ENCODE results near the gene USPL1.
A peak's percentile ranks its signal among the peaks of the same experiment; 100 is the strongest.
"Not testable (repeated sequence)": the region's sequence is repeated elsewhere in the genome, so short reads cannot be mapped to it uniquely, and the experiment has no call there.

Gene USPL1

DNA sequence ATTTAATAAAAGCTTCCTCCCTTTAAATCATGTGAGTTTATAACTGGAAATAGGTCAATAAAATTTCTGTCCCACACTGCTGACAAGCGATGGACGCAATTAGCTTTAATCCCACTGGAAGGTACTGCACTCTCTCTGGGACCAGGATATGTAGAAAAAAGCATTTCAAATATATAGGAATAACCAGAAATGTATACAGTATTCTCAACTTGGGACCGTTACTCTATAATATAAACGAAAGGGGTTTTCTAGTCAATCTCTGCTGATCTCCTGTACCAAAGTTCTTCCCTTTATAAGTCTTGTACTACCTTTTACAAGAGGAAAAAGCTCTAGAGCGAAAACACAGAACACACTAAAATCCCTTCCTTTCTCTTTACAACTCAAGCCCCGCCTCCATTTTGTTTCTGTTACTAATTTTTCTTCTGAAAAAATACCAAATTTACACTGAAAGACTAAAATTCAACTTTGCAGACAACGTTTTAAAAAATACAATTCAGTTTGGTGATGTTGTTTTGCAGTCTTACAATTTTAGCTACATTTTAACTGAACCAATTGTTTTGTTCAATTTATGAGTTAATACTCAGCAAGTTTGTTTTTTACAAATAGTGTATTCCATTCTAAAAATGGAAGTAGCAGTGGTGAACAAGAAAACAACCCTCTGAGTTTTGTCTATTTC lies 1.7 kb upstream of the USPL1 start:
- DNase-seq (ENCODE audit: low spot score), result peak; percentile 46

DNA sequence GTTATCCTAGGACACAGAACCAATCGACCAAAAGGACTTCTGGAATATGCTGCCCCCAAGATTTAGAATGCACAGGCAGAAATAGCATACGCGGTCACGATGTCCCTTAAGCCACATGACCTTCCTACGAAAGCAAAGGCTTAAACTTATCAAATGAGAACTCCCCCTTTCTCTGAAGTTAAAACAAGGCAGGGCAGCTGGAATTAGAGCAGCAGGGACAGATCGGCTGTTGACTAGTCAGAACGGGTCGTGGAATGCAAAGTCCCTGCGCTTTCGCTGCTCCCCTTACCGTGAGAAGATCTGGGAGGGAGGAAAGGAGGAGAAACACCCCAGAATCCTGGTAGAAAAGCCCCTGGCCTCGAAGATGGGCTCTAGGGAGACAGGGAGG lies 799 bp upstream of the USPL1 start:
- peak; percentile 85 for DNase-seq (ENCODE audit: low spot score)

DNA sequence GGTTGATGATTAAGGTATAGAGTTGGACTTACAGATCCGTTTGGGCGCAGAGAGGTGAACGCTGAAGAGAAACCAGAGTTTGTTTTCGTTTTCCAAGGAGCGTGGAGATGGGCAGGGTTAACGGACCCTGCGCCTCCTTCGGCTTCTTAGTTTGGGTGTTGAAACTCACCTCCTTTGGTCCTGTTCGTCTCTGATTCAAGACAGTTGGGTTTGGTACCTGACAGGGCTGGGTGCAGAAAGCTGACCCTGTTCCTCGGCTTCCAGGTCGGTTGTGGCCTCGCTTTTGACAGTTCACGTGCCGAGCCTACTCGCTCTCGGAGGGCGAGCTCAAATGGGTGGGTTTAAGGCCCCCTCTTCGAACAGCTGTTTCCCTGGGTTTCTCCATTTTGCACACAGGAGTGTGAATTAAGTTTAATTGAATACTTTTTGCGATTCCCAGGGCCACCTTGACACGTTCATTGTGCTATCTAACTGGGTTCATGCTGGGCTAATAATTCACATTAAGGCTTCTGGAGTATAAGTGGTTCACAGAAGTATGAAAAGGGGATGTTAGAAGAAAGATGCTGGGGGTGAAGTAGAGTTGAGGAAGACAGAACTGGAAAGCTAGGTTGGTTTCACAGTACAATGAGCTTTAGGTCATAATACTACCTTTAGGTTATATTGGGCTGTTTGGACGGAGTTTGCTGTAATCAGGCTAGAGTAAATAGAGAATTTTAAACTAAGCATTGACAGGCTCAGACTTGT lies 638 bp downstream of the USPL1 start:
- DNase-seq (ENCODE audit: low spot score), result peak; percentile 3

DNA sequence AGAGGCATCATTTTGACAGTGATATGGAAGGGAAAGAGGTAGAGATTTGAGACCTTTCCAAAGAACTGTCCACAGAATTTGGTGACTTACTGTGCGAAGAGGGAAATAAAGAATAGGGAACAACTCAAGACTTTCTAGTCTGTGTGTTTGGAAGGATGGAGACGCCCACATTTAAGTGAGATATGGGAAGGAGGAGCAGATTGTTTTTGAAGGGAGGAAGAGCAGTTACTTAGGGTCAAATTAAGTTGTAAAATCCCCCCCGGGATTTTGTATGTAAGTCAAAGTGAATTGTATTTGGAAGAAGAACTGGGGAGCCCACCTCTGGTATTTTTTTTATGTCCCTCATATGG lies 1.2 kb downstream of the USPL1 start:
- no peak for DNase-seq (ENCODE audit: low spot score)

DNA sequence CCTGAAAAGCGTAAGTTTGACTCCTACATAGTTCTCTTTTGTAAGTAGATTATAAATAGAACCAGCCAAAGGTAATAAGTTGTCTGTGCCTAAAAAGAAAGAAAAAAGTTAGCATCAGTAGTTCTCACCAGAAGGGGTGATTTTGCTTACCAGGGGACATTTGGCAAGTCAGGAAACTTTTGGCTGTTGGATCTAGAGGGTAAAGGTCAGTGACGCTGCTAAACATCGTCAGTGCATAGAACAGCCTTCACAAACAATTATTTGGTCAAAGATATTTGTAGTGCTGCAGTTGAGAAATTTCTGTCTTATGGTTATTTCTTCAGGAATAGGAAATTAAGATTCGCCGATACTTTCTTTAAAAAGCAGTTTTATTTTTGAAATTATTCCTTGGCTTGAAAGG lies 2.0 kb downstream of the USPL1 start:
- DNase-seq (ENCODE audit: low spot score), result no peak

- DNase-seq (ENCODE audit: low spot score), result no peak
Measured at GRCh38 chr13:30620941-30621340, 3.2 kb downstream of the USPL1 start.

DNA sequence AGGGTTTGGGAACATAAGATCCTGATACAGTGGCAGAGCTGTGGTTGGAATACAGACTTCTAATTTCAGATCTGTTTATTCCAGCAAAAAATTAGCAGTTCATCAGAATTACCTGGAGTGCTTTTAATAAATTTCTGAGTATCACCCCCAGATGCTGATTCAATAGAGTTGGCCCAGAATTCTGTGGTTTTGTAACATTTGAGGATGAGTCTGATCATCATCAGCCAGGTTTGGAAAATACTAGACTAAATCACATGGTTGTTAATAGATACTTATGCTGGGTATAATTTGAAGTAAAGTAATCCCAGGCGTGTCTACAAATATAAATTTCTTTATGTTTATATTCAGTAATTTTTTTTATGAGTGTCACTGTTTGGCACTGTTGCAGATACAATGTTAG lies 4.8 kb downstream of the USPL1 start:
- no peak for DNase-seq (ENCODE audit: low spot score)

GRCh38 chr13:30623392-30623791 lies 5.7 kb downstream of the USPL1 start:
- no peak for DNase-seq (ENCODE audit: low spot score)

GRCh38 chr13:30624630-30625029 lies 6.9 kb downstream of the USPL1 start:
- no peak for DNase-seq (ENCODE audit: low spot score)

- no peak for DNase-seq (ENCODE audit: low spot score)
Measured at GRCh38 chr13:30629527-30629926, 11.8 kb downstream of the USPL1 start.

- no peak for DNase-seq (ENCODE audit: low spot score)
Measured at GRCh38 chr13:30633861-30634260, 16.1 kb downstream of the USPL1 start.

DNA sequence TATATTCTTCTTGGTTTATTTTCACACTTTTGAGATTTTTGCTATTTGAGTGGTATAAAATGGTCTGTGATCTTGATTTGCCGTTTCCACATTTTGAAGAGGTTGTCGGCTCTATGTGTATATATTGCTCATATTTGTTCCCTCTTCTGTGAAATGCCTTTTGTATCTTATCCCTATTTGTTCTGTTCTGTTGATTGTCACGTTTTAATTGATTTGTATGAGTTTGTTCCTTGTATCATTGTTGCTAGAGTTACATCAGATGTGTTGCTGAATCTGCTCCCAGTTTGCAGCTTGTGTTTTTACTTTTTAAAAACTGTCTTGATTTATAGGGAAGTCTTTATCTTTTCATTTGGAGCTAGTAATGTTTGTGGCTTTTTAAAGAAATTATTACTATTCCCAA lies 17.1 kb downstream of the USPL1 start:
- DNase-seq (ENCODE audit: low spot score), result no peak

DNA sequence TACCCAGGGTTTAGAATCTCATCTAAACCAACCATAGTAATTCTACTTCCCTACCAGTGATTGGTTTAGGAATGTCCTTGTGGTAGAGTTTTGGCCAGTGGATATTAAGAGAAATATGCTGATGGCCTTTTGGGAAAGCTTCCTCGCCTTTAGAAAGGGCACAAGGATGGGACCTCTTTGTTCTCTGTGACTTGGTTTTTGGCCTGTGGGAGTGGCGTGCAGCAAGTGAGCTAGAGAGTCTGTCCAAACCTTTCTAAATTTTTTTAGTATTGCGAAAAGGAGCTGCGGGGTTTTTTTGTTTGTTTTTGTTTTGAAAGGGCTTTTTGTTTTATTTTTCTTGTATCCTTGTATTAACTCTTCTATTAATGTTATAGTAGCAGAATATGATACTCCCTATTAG lies 20.6 kb downstream of the USPL1 start:
- DNase-seq (ENCODE audit: low spot score), result no peak

DNA sequence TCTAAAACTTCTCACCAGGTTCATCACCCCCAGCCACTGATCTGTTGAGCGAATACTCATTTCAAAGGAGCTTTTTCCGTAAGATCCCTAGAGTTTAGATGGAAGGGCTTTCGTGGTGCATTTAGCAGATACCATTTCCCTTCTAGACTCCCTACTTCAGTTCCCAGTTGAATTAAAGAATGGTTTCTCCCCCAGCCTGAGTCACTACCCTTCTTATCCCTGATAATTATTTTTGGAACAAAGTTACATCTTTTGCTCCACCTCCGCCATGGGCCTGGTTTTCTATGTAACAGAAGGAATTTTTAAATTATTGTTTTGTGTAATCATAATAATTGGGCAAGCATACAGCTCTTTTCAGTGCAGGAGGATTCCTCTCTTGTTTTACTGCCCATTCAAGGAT lies 22.0 kb downstream of the USPL1 start:
- no peak for DNase-seq (ENCODE audit: low spot score)

DNA sequence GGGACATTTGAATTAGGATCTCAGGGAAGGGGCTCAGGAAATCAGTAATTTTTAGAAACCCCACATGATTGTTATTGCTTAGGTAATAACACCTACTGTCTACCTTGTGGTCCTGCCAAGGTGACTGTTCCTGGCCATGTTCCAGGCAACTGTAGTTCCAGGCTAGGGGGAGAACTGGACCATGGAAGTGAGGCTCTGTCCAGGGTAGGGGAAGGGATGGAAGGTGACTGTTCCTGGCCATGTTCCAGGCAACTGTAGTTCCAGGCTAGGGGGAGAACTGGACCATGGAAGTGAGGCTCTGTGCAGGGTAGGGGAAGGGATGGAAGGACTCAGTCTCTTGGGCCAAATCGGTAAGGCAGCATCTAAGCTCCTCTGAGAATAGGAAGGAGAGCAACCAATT lies 23.5 kb downstream of the USPL1 start:
- peak; percentile 55 for DNase-seq (ENCODE audit: low spot score)

DNA sequence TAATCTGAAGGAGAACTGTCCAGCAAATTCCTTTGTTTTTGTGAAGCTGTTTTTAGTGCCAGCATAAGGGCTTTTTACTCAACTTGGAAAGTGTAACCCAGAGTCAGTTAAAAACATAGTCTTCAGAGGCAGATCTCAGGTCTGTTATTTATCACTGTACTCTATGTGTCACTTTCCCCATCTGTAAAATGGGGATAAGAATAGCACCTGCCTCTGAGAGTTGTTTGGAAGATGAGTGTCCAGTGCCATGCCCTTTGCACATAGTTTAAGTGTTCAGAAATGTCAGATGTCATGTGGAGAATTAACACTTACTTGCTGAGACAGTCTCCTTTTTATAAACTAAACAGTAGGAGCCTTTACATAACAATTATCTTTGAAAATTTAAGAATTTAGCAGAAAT lies 27.9 kb downstream of the USPL1 start:
- no peak for DNase-seq (ENCODE audit: low spot score)

GRCh38 chr13:30647420-30647819 lies 29.7 kb downstream of the USPL1 start:
- DNase-seq (ENCODE audit: low spot score), result no peak

DNA sequence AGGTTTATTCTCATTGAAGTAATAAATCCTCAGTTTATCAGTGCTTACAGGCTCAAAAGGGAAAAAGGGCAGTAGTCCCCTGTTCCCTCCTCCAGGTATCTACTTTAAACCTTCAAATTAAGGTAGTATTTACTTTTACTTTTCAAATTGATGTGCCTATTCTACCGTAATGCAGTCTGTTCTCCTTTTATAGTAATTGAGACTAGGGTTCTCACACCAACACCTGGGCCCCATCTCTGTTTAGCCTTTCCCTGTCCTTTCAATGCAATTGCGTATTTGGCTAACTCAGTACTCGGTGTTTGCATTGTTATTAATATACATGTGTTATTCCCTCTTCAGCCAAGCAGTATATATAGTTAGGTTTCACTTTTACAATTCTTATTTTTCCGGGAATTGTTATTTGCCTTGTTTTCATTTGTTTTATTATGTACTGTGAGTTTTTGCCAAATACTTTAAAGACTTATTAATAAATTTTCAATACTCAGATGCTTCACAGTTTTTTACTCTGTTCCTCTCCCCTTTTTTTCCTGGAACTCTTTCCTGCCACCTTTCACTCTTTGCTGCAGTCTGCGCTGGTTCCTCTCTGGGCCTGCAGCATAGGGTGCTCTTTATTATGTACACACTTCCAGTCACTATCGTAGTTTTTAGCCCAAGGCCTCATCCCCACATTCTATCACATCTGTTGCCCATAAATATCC lies 30.3 kb downstream of the USPL1 start:
- DNase-seq (ENCODE audit: low spot score), result no peak

GRCh38 chr13:30648522-30649012 lies 30.8 kb downstream of the USPL1 start:
- no peak for DNase-seq (ENCODE audit: low spot score)

GRCh38 chr13:30651648-30652047 lies 33.9 kb downstream of the USPL1 start:
- not testable (repeated sequence) for DNase-seq (ENCODE audit: low spot score)

GRCh38 chr13:30652746-30653386 lies 35.1 kb downstream of the USPL1 start:
- no peak for DNase-seq (ENCODE audit: low spot score)

DNA sequence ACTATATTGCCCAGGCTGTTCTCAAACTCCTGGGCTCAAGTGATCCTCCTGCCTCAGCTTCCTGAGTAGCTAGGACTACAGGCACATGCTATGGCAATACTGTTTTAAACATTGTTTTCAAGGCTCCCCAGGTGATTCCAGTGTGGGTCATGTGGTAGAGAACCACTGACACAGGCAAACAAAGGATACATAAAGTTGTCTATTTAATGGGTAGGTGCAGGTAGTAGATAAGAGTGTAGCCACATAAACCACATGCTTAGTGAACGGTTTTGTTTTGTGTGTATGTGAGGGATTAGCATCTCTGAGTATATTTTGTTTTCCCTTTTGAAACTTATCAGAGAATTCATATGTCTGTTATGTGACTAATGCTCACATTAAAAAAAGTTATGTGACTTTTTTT lies 36.7 kb downstream of the USPL1 start:
- no peak for DNase-seq (ENCODE audit: low spot score)

GRCh38 chr13:30656178-30656577 lies 38.5 kb downstream of the USPL1 start:
- no peak for DNase-seq (ENCODE audit: low spot score)
